Measurements from ENCODE around the gene SLC23A2. TPM values are rescaled to one million over a fixed set of nuclear protein-coding genes. Genes with fewer than 3 reads are reported as not detected.

Gene SLC23A2
- total RNA-seq, 1 donor from 2014 or later, result 24.2 TPM

GRCh38 chr20:4815628-4816027, 185.7 kb downstream of the SLC23A2 start:
- no peaks in the 10 kb centered on the region for H3K9me3 Mint-ChIP-seq (ENCODE audit: low read depth)
- no peaks in the 10 kb centered on the region for H3K36me3 Mint-ChIP-seq (ENCODE audit: low read depth)
- H3K27ac Mint-ChIP-seq (ENCODE audit: unreplicated experiment), result no peak overlapping the region
- no peaks in the 10 kb centered on the region for H3K27me3 Mint-ChIP-seq (ENCODE audit: low read depth)
- no peak overlapping the region for H3K4me3 Mint-ChIP-seq (ENCODE audit: unreplicated experiment)
- TF ChIP-seq, protein P1, sequence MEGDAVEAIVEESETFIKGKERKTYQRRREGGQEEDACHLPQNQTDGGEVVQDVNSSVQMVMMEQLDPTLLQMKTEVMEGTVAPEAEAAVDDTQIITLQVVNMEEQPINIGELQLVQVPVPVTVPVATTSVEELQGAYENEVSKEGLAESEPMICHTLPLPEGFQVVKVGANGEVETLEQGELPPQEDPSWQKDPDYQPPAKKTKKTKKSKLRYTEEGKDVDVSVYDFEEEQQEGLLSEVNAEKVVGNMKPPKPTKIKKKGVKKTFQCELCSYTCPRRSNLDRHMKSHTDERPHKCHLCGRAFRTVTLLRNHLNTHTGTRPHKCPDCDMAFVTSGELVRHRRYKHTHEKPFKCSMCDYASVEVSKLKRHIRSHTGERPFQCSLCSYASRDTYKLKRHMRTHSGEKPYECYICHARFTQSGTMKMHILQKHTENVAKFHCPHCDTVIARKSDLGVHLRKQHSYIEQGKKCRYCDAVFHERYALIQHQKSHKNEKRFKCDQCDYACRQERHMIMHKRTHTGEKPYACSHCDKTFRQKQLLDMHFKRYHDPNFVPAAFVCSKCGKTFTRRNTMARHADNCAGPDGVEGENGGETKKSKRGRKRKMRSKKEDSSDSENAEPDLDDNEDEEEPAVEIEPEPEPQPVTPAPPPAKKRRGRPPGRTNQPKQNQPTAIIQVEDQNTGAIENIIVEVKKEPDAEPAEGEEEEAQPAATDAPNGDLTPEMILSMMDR (IDR thresholded peaks at IDR 0.05), result no peak
- peak; percentile 52 for DNase-seq (ENCODE audit: low spot score)
- H3K4me1 Mint-ChIP-seq (ENCODE audit: low read depth), result peaks cover 19% of the 10 kb centered on the region

GRCh38 chr20:4814696-4815252, 186.5 kb downstream of the SLC23A2 start:
- TF ChIP-seq, protein P1 (IDR thresholded peaks at IDR 0.05), result no peak
- Mint-ChIP-seq H3K27me3 (ENCODE audit: low read depth) (no peaks in the 10 kb centered on the region), H3K4me1 (ENCODE audit: low read depth) (peaks cover 18% of the 10 kb centered on the region), H3K36me3 (ENCODE audit: low read depth) (no peaks in the 10 kb centered on the region), H3K9me3 (ENCODE audit: low read depth) (no peaks in the 10 kb centered on the region), H3K4me3 (ENCODE audit: unreplicated experiment) (no peak overlapping the region), H3K27ac (ENCODE audit: unreplicated experiment) (no peak overlapping the region)
- DNase-seq (ENCODE audit: low spot score), result peak; percentile 72

DNA sequence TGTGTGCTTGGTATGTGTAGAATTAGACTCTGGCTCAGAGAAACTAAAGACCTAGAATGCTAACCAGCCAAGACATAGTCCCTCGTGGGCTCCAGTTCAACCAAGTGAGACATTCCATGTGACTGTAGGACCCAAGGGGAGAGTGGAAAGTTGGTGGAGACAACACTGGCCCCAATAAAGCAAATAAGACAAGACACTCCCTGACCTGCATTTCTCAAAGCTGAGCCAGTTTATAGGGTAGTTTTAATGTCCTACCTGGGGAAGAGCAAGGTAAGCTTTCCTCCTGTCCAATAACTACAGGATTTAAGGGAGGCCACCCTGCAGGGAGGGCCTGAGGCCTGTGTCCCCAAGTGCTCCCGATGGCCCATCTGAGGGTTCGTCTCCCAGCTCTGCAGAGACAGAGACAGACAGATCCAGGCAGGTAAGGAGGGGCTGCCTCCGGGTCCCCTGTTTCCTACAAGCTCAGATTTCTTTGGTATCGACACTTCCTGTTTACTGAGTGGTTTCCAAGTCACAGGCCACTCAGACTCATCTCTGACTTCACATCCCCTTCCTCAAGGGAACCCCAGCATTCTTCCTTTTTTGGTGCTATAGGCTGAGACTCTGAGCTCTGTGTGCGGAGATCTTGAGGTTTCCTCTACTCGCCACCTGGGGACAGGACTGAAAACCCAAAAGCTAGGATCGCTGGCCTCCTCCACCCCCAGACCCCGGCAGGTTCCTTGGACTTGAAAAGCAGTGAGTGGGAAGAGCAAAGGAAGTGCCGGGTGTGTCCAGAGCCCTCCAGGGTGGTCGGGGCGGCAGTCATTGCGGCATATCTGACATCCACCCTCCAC, 187.2 kb downstream of the SLC23A2 start:
- TF ChIP-seq, protein P1 (IDR thresholded peaks at IDR 0.05), result no peak
- peak; percentile 61 for DNase-seq (ENCODE audit: low spot score)
- H3K27ac Mint-ChIP-seq (ENCODE audit: unreplicated experiment), result peak overlapping the region; percentile 36
- peaks cover 1% of the 10 kb centered on the region for H3K36me3 Mint-ChIP-seq (ENCODE audit: low read depth)
- H3K4me3 Mint-ChIP-seq (ENCODE audit: unreplicated experiment), result no peak overlapping the region
- no peaks in the 10 kb centered on the region for H3K27me3 Mint-ChIP-seq (ENCODE audit: low read depth)
- peaks cover 22% of the 10 kb centered on the region for H3K4me1 Mint-ChIP-seq (ENCODE audit: low read depth)
- H3K9me3 Mint-ChIP-seq (ENCODE audit: low read depth), result no peaks in the 10 kb centered on the region

- Mint-ChIP-seq H3K27me3 (ENCODE audit: low read depth) (no peaks in the 10 kb centered on the region), H3K4me3 (ENCODE audit: unreplicated experiment) (no peak overlapping the region)
These were observed 188.0 kb downstream of the SLC23A2 start for GRCh38 chr20:4813076-4813862.

More at GRCh38 chr20:4813076-4813862, 188.0 kb downstream of the SLC23A2 start:
- peak; percentile 86 for DNase-seq (ENCODE audit: low spot score)
- peak overlapping the region; percentile 27 for H3K27ac Mint-ChIP-seq (ENCODE audit: unreplicated experiment)
- no peaks in the 10 kb centered on the region for H3K9me3 Mint-ChIP-seq (ENCODE audit: low read depth)
- TF ChIP-seq, protein P1 (IDR thresholded peaks at IDR 0.05), result no peak
- H3K4me1 Mint-ChIP-seq (ENCODE audit: low read depth), result peaks cover 29% of the 10 kb centered on the region
- peaks cover 1% of the 10 kb centered on the region for H3K36me3 Mint-ChIP-seq (ENCODE audit: low read depth)

Measured in chondrocyte (in vitro differentiated cells).